Gastrocnemius medialis (tissue), 4 donors: ENCODE results near the gene AP3S2. TPM values are rescaled to one million over a fixed set of nuclear protein-coding genes. Genes with fewer than 3 reads are reported as not detected.

Experiments used
- ATAC-seq, 2 donors: fragments of 150-250 bp; one replicate each; pipeline ENCODE4 v1.9.1; 2016
- DNase-seq, 2 donors: peaks; one replicate each; pipeline ENCODE4 v3.0.0-alpha.2; 2019
- H3K27ac ChIP-seq, 4 donors: fragments of 200-600 bp; sonication (generic); 1 replicate in 1 of 4; 2 replicates in 3 of 4; pipeline ENCODE4 v1.5.1; 2016 to 2018; ENCODE audit warnings: mild to moderate bottlenecking in 2 of 4, moderate library complexity in 1 of 4
- H3K27me3 ChIP-seq, 3 donors: fragments of 200-600 bp; sonication (generic) in 2 of 3; 1 replicate in 1 of 3; 2 replicates in 2 of 3; pipeline versions ENCODE4 v1.5.1 to v1.6.0; 2016 to 2019; ENCODE audit warnings: mild to moderate bottlenecking in 1 of 3, moderate library complexity in 1 of 3
- H3K36me3 ChIP-seq, 2 donors: fragments of 200-600 bp; sonication (generic) in 1 of 2; one replicate each; pipeline ENCODE4 v1.5.1; 2017 to 2018
- H3K4me1 ChIP-seq, 2 donors: fragments of 200-600 bp; sonication (generic) in 1 of 2; one replicate each; pipeline ENCODE4 v1.5.1; 2016 to 2017; ENCODE audit warnings: mild to moderate bottlenecking in 2 of 2
- H3K4me3 ChIP-seq, 4 donors: fragments of 200-600 bp; sonication (generic) in 3 of 4; 1 replicate in 1 of 4; 2 replicates in 3 of 4; pipeline ENCODE4 v1.5.1; 2016 to 2019; ENCODE audit warnings: mild to moderate bottlenecking in 2 of 4
- H3K9me3 ChIP-seq, 3 donors: fragments of 200-600 bp; sonication (generic) in 2 of 3; 1 replicate in 1 of 3; 2 replicates in 2 of 3; pipeline ENCODE4 v1.5.1; 2016 to 2019
- POLR2A ChIP-seq, 2 donors: fragments of 450-650 bp; IDR thresholded peaks; one replicate each; pipeline ENCODE4 v1.6.1; 2017; ENCODE audit warnings: antibody characterized with exemption in 2 of 2, mild to moderate bottlenecking in 2 of 2, moderate library complexity in 2 of 2
- in situ Hi-C, 4 donors: fragments of 200-750 bp; cut with MboI; loops; one replicate each; pipeline versions ENCODE4 v1.15.0 to v1.8.0; 2017; ENCODE audit warnings: low sequenced_read_pairs in 4 of 4
- intact Hi-C: fragments of 100-400 bp; cut with DNase I; formaldehyde crosslinking; loops from one replicate; pipeline ENCODE4 v1.15.1; 2023; ENCODE audit warnings: low total_unique reads
- total RNA-seq, 4 donors: library from RNA; depleted of rRNA; stranded (reverse); fragments of >200 nt; gene quantifications; one replicate each; pipeline versions ENCODE4 v1.1.0 to v1.2.3, GENCODE V29; 2016
- TF ChIP-seq, protein P1 (sequence below), 5 experiments: fragments of 450-650 bp in 3 of 5; fragments of 200-600 bp in 2 of 5; sonication (generic) in 2 of 5; IDR thresholded peaks in 4 of 5; conservative IDR thresholded peaks in 1 of 5; 1 replicate in 4 of 5; 2 replicates in 1 of 5; pipeline ENCODE4 v1.5.1; 2016 to 2019; ENCODE audit warnings: antibody characterized with exemption in 5 of 5, mild to moderate bottlenecking in 3 of 5, moderate library complexity in 3 of 5

Gene AP3S2
- total RNA-seq, 4 donors from 2014 or later = 48.4 to 82.6 (median 71.3) TPM

DNA sequence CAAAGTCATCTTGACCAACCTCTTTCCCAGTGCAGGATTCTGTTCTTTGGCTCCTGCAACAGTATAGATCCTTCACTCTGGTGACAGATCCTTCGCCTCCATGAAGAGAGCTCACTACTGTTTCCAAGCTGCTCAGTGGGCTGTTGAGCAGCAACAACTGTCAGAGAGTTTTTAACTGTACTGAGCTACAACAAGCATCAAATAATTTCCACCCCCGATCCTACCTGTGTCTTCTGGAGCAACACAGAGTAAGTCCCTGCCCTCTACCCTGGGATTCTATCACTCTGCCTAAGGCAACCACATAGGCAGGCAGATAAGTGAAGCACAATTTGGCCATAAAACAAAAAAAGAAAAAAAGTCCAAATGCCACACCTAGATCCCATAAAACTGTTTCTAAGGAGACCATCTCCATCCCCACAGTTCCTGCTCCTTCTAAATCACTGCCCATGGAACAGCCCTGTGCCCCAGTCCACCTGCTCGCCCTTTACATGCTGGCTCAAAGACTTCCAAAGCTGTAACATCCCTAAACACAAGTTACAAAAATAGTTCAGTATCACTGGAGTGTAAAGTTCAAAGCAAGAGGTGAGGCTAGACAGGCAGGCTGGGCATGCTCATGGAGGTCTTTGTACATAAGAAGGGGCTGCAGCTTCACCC lies 41.3 kb downstream of the AP3S2 start:
- no peaks in the 10 kb centered on the region for H3K9me3 ChIP-seq
- H3K36me3 ChIP-seq = peaks cover 0 to under 1% of the 10 kb centered on the region in 2 donors
- no peaks in the 10 kb centered on the region for H3K27me3 ChIP-seq
- in situ Hi-C loops = no loop called here
- no peak overlapping the region for H3K4me3 ChIP-seq
- TF ChIP-seq, protein P1, sequence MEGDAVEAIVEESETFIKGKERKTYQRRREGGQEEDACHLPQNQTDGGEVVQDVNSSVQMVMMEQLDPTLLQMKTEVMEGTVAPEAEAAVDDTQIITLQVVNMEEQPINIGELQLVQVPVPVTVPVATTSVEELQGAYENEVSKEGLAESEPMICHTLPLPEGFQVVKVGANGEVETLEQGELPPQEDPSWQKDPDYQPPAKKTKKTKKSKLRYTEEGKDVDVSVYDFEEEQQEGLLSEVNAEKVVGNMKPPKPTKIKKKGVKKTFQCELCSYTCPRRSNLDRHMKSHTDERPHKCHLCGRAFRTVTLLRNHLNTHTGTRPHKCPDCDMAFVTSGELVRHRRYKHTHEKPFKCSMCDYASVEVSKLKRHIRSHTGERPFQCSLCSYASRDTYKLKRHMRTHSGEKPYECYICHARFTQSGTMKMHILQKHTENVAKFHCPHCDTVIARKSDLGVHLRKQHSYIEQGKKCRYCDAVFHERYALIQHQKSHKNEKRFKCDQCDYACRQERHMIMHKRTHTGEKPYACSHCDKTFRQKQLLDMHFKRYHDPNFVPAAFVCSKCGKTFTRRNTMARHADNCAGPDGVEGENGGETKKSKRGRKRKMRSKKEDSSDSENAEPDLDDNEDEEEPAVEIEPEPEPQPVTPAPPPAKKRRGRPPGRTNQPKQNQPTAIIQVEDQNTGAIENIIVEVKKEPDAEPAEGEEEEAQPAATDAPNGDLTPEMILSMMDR (IDR thresholded peaks at IDR 0.05 in 4 of 5, conservative IDR thresholded peaks at IDR 0.05 in 1 of 5) = no peak
- TF ChIP-seq POLR2A (IDR thresholded peaks at IDR 0.05) = no peak
- ATAC-seq = no peak
- no peak overlapping the region for H3K27ac ChIP-seq
- intact Hi-C loops = no loop called here
- H3K4me1 ChIP-seq = peaks cover 3 to 30% of the 10 kb centered on the region in 2 donors
- DNase-seq = no peak

DNA sequence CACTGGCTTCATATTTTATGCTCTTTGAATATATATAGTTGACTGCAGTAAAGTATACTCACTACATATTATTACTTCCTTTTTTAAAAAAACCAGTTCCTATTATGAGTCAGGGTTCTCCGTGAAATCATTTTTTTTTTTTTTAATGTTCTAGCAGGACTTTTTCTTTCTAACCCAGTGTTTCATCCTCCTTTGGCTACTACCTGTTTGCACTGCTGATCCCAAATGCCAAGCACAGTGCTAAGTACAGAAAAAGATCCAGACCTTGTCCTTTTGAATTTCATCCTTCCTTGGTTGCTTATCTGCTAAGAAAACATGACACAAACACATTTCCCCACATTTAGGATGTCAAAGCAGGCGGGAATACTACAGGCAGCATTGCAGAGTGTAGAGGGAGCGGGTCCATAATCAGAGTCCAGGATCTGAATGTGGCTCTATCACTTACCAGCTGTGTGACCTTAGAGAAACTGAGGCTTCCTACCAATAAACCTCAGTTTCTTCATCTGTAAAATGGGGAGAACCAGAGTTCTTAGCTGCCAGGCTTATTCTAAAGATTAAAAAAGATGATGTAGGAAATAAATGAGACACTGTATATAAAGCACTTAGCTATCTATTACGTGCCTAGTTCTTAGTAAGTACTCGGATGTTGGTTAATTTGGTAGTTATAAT lies 42.0 kb downstream of the AP3S2 start:
- Histone ChIP-seq H3K4me3 (no peak overlapping the region), H3K9me3 (no peaks in the 10 kb centered on the region), H3K27ac (peak overlapping the region in 1 of 4 donors; percentile 40), H3K27me3 (no peaks in the 10 kb centered on the region), H3K4me1 (peaks cover 3 to 30% of the 10 kb centered on the region in 2 donors), H3K36me3 (no peaks in the 10 kb centered on the region)
- no peak for TF ChIP-seq POLR2A (IDR thresholded peaks at IDR 0.05)
- TF ChIP-seq, protein P1 (IDR thresholded peaks at IDR 0.05 in 4 of 5, conservative IDR thresholded peaks at IDR 0.05 in 1 of 5) = no peak
- in situ Hi-C loops (no loop called here), intact Hi-C loops (no loop called here)
- DNase-seq (no peak), ATAC-seq (peak; percentile 12 to 27)

DNA sequence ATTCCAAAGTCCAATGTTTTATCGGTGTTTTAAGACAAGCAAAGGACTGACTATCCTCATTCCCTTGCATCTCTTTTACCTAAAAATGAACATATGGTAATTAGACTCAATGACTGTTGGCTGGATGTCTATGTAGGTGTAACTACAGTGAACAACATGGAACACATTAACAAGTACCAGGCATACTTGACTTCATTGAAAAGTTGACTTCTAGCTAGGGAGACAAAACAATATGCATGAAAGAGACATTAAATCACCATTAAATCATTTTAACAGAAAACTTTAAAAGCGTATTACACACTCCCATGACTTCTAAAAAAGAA lies 44.9 kb downstream of the AP3S2 start:
- Histone ChIP-seq H3K9me3 (no peaks in the 10 kb centered on the region), H3K4me3 (no peak overlapping the region), H3K36me3 (no peaks in the 10 kb centered on the region), H3K27me3 (no peaks in the 10 kb centered on the region), H3K27ac (no peak overlapping the region), H3K4me1 (peaks cover 6 to 44% of the 10 kb centered on the region in 2 donors)
- TF ChIP-seq, protein P1 (IDR thresholded peaks at IDR 0.05 in 4 of 5, conservative IDR thresholded peaks at IDR 0.05 in 1 of 5) = no peak
- no peak for TF ChIP-seq POLR2A (IDR thresholded peaks at IDR 0.05)
- in situ Hi-C loops = no loop called here
- intact Hi-C loops = no loop called here
- DNase-seq = no peak
- no peak for ATAC-seq

DNA sequence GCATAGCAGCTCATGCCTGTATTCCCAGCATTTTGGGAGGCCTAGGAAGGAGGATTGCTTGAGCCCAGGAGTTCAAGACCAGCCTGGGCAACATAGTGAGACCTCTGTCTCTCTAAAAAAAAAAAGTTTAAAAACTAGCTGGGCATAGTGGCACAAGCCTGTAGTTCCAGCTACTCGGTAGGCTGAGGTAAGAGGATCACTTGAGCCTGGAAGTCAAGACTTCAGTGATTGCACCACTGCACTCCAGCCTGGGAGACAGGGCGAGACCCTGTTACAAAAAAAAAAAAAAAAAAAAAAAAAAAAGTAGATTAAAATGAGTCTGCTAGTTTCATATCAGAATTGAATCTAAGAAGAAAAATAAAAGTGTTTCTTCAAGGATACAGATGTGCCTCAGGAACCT lies 46.7 kb downstream of the AP3S2 start:
- H3K27me3 ChIP-seq = no peaks in the 10 kb centered on the region
- no peak overlapping the region for H3K4me3 ChIP-seq
- intact Hi-C loops = no loop called here
- H3K27ac ChIP-seq = no peak overlapping the region
- DNase-seq = no peak
- no peaks in the 10 kb centered on the region for H3K36me3 ChIP-seq
- H3K9me3 ChIP-seq = no peaks in the 10 kb centered on the region
- ATAC-seq = no peak
- in situ Hi-C loops = no loop called here
- peaks cover 3 to 34% of the 10 kb centered on the region in 2 donors for H3K4me1 ChIP-seq
- TF ChIP-seq, protein P1 (IDR thresholded peaks at IDR 0.05 in 4 of 5, conservative IDR thresholded peaks at IDR 0.05 in 1 of 5) = no peak
- no peak for TF ChIP-seq POLR2A (IDR thresholded peaks at IDR 0.05)
